ENCODE results near the gene SORBS2.

DNA sequence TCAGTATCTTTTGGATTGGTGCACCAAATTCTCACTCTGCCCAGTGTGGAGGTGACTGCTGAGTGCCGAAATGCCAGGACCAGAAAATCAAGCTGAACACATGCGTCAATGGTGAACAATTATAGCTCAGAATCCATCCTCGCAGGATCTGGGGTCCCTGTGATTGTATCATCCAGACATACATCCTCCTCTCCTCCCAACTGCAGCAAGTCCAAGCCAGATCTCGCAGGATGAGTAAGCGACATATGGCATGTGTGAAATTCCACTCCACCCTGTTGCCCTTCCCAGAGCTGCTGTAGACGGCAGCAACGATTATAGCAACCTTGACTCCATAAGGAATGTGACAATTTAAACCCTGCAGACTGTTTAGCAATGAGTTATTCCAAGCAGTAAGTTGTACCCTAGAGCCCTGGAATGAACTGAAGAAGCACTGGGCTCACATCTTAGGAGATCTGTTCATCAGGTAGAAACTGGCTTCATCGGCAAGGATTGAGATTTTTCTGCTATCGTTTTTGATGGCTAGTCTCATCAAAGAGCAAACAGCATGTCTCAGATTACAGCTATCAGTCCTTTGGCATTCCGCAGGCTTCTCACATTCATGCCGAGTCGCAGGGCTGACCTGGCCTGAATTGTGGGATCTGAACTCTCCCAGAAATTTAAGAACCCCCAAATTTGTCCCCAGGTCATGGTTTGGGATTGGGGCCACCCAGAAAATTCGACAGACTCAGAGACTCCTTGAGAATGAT, 35.5 kb upstream of the SORBS2 start:
- TF ChIP-seq, protein P1, sequence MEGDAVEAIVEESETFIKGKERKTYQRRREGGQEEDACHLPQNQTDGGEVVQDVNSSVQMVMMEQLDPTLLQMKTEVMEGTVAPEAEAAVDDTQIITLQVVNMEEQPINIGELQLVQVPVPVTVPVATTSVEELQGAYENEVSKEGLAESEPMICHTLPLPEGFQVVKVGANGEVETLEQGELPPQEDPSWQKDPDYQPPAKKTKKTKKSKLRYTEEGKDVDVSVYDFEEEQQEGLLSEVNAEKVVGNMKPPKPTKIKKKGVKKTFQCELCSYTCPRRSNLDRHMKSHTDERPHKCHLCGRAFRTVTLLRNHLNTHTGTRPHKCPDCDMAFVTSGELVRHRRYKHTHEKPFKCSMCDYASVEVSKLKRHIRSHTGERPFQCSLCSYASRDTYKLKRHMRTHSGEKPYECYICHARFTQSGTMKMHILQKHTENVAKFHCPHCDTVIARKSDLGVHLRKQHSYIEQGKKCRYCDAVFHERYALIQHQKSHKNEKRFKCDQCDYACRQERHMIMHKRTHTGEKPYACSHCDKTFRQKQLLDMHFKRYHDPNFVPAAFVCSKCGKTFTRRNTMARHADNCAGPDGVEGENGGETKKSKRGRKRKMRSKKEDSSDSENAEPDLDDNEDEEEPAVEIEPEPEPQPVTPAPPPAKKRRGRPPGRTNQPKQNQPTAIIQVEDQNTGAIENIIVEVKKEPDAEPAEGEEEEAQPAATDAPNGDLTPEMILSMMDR (IDR thresholded peaks at IDR 0.05): no peak
- TF ChIP-seq POLR2A (IDR thresholded peaks at IDR 0.05): no peak
